AG08395 (cell line): Measurements from ENCODE around the gene OPRM1.
"Not testable (repeated sequence)": the region's sequence is repeated elsewhere in the genome, so short reads cannot be mapped to it uniquely, and the experiment has no call there.

Experiments used
- DNase-seq: peaks from one replicate; pipeline ENCODE4 v3.0.0; 2012; ENCODE audit warnings: mixed read lengths, low spot score

Gene OPRM1

GRCh38 chr6:154239392-154239791 lies 200.4 kb downstream of the OPRM1 start:
- DNase-seq = no peak

- not testable (repeated sequence) for DNase-seq
Measured at GRCh38 chr6:154241061-154241460, 202.0 kb downstream of the OPRM1 start.

- no peak for DNase-seq
Measured at GRCh38 chr6:154241581-154241980, 202.5 kb downstream of the OPRM1 start.

GRCh38 chr6:154242617-154243357 lies 203.7 kb downstream of the OPRM1 start:
- no peak for DNase-seq

GRCh38 chr6:154243793-154244750 lies 205.0 kb downstream of the OPRM1 start:
- no peak for DNase-seq

- DNase-seq = no peak
Measured at GRCh38 chr6:154245506-154245905, 206.5 kb downstream of the OPRM1 start.

GRCh38 chr6:154246723-154247118 lies 207.7 kb downstream of the OPRM1 start:
- no peak for DNase-seq

GRCh38 chr6:154247119-154247861 lies 208.2 kb downstream of the OPRM1 start:
- no peak for DNase-seq

GRCh38 chr6:154249499-154250298 lies 210.7 kb downstream of the OPRM1 start:
- no peak for DNase-seq

- DNase-seq = no peak
Measured at GRCh38 chr6:154251116-154251515, 212.1 kb downstream of the OPRM1 start.

GRCh38 chr6:154252678-154253077 lies 213.6 kb downstream of the OPRM1 start:
- DNase-seq = no peak

GRCh38 chr6:154257067-154257466 lies 218.0 kb downstream of the OPRM1 start:
- DNase-seq = no peak

GRCh38 chr6:154258064-154258757 lies 219.2 kb downstream of the OPRM1 start:
- no peak for DNase-seq

GRCh38 chr6:154261688-154262397 lies 222.8 kb downstream of the OPRM1 start:
- DNase-seq = no peak

GRCh38 chr6:154266560-154267099 lies 227.6 kb downstream of the OPRM1 start:
- no peak for DNase-seq

GRCh38 chr6:154267508-154268106 lies 228.6 kb downstream of the OPRM1 start:
- no peak for DNase-seq

GRCh38 chr6:154268486-154268885 lies 229.4 kb downstream of the OPRM1 start:
- no peak for DNase-seq

GRCh38 chr6:154274168-154274567 lies 235.1 kb downstream of the OPRM1 start:
- DNase-seq = no peak

- DNase-seq = peak; percentile 56
Measured at GRCh38 chr6:154276810-154277628, 238.0 kb downstream of the OPRM1 start.
